ENCODE results near the gene CYYR1. TPM values are rescaled to one million over a fixed set of nuclear protein-coding genes. Genes with fewer than 3 reads are reported as not detected.
"Not testable (repeated sequence)": the region's sequence is repeated elsewhere in the genome, so short reads cannot be mapped to it uniquely, and the experiment has no call there.

The CYYR1 gene
- total RNA-seq, 4 donors from 2014 or later, result 8.9 to 28.4 (median 13.3) TPM

GRCh38 chr21:26465916-26466315, 107.2 kb downstream of the CYYR1 start:
- no peaks in the 10 kb centered on the region for H3K36me3 ChIP-seq
- TF ChIP-seq POLR2A (IDR thresholded peaks at IDR 0.05) (no peak), POLR2AphosphoS5 (IDR thresholded peaks at IDR 0.05) (no peak), EP300 (IDR thresholded peaks at IDR 0.05) (no peak), CTCF (IDR thresholded peaks at IDR 0.05) (no peak)
- no peak overlapping the region for H3K27ac ChIP-seq
- no peaks in the 10 kb centered on the region for H3K9me3 ChIP-seq
- ATAC-seq, result no peak
- 29 to 36% methylated on average over 3 of the region's 3 CpGs for WGBS, 2 donors (ENCODE audit: low coverage in 1 of 2)
- H3K4me1 ChIP-seq, result no peaks in the 10 kb centered on the region
- no peak overlapping the region for H3K4me3 ChIP-seq
- no peaks in the 10 kb centered on the region for H3K27me3 ChIP-seq

- H3K36me3 ChIP-seq, result no peaks in the 10 kb centered on the region
- no peaks in the 10 kb centered on the region for H3K9me3 ChIP-seq
- H3K4me3 ChIP-seq, result no peak overlapping the region
- H3K27me3 ChIP-seq, result no peaks in the 10 kb centered on the region
- 53 to 63% methylated on average over 3 of the region's 3 CpGs for WGBS, 2 donors (ENCODE audit: low coverage in 1 of 2)
- H3K4me1 ChIP-seq, result no peaks in the 10 kb centered on the region
- TF ChIP-seq EP300 (IDR thresholded peaks at IDR 0.05) (no peak), POLR2A (IDR thresholded peaks at IDR 0.05) (no peak), CTCF (IDR thresholded peaks at IDR 0.05) (no peak), POLR2AphosphoS5 (IDR thresholded peaks at IDR 0.05) (no peak)
- no peak overlapping the region for H3K27ac ChIP-seq
- ATAC-seq, result no peak
These were observed 111.6 kb downstream of the CYYR1 start for GRCh38 chr21:26461500-26461899.

GRCh38 chr21:26460621-26461020, 112.5 kb downstream of the CYYR1 start:
- H3K4me1 ChIP-seq, result no peaks in the 10 kb centered on the region
- H3K4me3 ChIP-seq, result no peak overlapping the region
- no peak overlapping the region for H3K27ac ChIP-seq
- H3K9me3 ChIP-seq, result no peaks in the 10 kb centered on the region
- H3K36me3 ChIP-seq, result no peaks in the 10 kb centered on the region
- WGBS, 2 donors (ENCODE audit: low coverage in 1 of 2), result 94 to 96% methylated on average over 3 of the region's 3 CpGs
- no peaks in the 10 kb centered on the region for H3K27me3 ChIP-seq
- no peak for TF ChIP-seq POLR2AphosphoS5 (IDR thresholded peaks at IDR 0.05)
- no peak for ATAC-seq

- H3K4me3 ChIP-seq, H3K4me1 ChIP-seq, ATAC-seq, H3K9me3 ChIP-seq, H3K27ac ChIP-seq, H3K27me3 ChIP-seq, H3K36me3 ChIP-seq: not testable (repeated sequence)
- WGBS, 2 donors (ENCODE audit: low coverage in 1 of 2), result 66 to 86% methylated on average over 2 to 3 of the region's 3 CpGs
These were observed 114.2 kb downstream of the CYYR1 start for GRCh38 chr21:26458854-26459253.

- no peak overlapping the region for H3K27ac ChIP-seq
- peak; percentile 69 for ATAC-seq
- no peaks in the 10 kb centered on the region for H3K36me3 ChIP-seq
- H3K4me3 ChIP-seq, result no peak overlapping the region
- TF ChIP-seq POLR2A (IDR thresholded peaks at IDR 0.05), result no peak
- TF ChIP-seq EP300 (IDR thresholded peaks at IDR 0.05), result no peak
- no peak for TF ChIP-seq POLR2AphosphoS5 (IDR thresholded peaks at IDR 0.05)
- no peak for TF ChIP-seq CTCF (IDR thresholded peaks at IDR 0.05)
- 69 to 100% methylated on average over 2 of the region's 3 CpGs for WGBS, 2 donors (ENCODE audit: low coverage in 1 of 2)
- no peaks in the 10 kb centered on the region for H3K27me3 ChIP-seq
- no peaks in the 10 kb centered on the region for H3K4me1 ChIP-seq
- no peaks in the 10 kb centered on the region for H3K9me3 ChIP-seq
These were observed 115.3 kb downstream of the CYYR1 start for GRCh38 chr21:26457817-26458216.

- H3K4me3 ChIP-seq, result no peak overlapping the region
These were observed 119.8 kb downstream of the CYYR1 start for GRCh38 chr21:26453267-26453666.

More at GRCh38 chr21:26453267-26453666, 119.8 kb downstream of the CYYR1 start:
- H3K27me3 ChIP-seq, result no peaks in the 10 kb centered on the region
- ATAC-seq, result no peak
- no peaks in the 10 kb centered on the region for H3K36me3 ChIP-seq
- no peak for TF ChIP-seq CTCF (IDR thresholded peaks at IDR 0.05)
- no peak for TF ChIP-seq POLR2A (IDR thresholded peaks at IDR 0.05)
- no peak for TF ChIP-seq EP300 (IDR thresholded peaks at IDR 0.05)
- no peak for TF ChIP-seq POLR2AphosphoS5 (IDR thresholded peaks at IDR 0.05)
- WGBS, 2 donors (ENCODE audit: low coverage in 1 of 2), result 67 to 77% methylated on average over 4 to 5 of the region's 5 CpGs
- H3K27ac ChIP-seq, result no peak overlapping the region
- no peaks in the 10 kb centered on the region for H3K9me3 ChIP-seq
- no peaks in the 10 kb centered on the region for H3K4me1 ChIP-seq

All from gastroesophageal sphincter (tissue), 4 donors.